Measurements from ENCODE around the gene GTF2E1. TPM values are rescaled to one million over a fixed set of nuclear protein-coding genes. Genes with fewer than 3 reads are reported as not detected.

The GTF2E1 gene
- total RNA-seq, 1 experiment from 2014 or later, result 22.2 TPM

DNA sequence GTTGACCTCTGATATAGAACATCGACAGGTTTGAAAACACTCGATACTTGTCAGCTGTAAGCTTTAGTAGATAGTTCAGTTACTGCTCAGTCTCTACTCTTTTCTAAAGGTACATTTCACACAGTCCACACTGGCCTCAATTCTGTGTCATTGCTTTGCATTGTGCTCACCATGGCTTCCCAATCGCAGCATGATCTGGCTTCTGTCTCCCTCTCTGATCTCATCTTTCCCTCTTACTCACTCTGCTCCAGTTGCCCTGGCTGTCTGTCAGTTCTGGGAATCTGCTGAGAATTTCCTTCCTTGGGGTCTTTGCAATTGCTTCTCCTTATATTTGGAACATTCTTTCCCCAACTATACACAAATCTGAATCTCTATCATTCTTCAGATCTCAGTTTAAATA lies 80.6 kb downstream of the GTF2E1 start:
- H4K20me1 ChIP-seq (ENCODE audit: insufficient read depth), result no peaks in the 10 kb centered on the region
- no peak overlapping the region for H3K27ac ChIP-seq
- H3K4me1 ChIP-seq (replicated peaks; ENCODE audit: insufficient read depth), result no peaks in the 10 kb centered on the region
- intact Hi-C loops (cut with micrococcal nuclease; ENCODE audit: unreplicated experiment), result no loop called here
- no peaks in the 10 kb centered on the region for H3K36me3 ChIP-seq (ENCODE audit: low read depth)
- H3K27me3 ChIP-seq (ENCODE audit: insufficient read depth, low read depth), result no peaks in the 10 kb centered on the region
- H3K9me3 ChIP-seq (ENCODE audit: insufficient read depth, low read depth), result no peaks in the 10 kb centered on the region
- H3K4me2 ChIP-seq, result no peak overlapping the region
- no peaks in the 10 kb centered on the region for H3K79me2 ChIP-seq (ENCODE audit: low read depth)
- no peak for TF ChIP-seq EZH2 (IDR thresholded peaks at IDR 0.05; ENCODE audit: low read depth)
- TF ChIP-seq, protein P1, sequence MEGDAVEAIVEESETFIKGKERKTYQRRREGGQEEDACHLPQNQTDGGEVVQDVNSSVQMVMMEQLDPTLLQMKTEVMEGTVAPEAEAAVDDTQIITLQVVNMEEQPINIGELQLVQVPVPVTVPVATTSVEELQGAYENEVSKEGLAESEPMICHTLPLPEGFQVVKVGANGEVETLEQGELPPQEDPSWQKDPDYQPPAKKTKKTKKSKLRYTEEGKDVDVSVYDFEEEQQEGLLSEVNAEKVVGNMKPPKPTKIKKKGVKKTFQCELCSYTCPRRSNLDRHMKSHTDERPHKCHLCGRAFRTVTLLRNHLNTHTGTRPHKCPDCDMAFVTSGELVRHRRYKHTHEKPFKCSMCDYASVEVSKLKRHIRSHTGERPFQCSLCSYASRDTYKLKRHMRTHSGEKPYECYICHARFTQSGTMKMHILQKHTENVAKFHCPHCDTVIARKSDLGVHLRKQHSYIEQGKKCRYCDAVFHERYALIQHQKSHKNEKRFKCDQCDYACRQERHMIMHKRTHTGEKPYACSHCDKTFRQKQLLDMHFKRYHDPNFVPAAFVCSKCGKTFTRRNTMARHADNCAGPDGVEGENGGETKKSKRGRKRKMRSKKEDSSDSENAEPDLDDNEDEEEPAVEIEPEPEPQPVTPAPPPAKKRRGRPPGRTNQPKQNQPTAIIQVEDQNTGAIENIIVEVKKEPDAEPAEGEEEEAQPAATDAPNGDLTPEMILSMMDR (conservative IDR thresholded peaks at IDR 0.05), result no peak
- H3K4me3 ChIP-seq, result no peak overlapping the region
- H3K9me2 ChIP-seq (ENCODE audit: insufficient read depth), result no peaks in the 10 kb centered on the region
- ChIA-PET POLR2A (ENCODE audit: unreplicated experiment) (no interaction called here), CTCF (no interaction called here)
- no peaks in the 10 kb centered on the region for H3F3A ChIP-seq (ENCODE audit: insufficient read depth, low read depth)
- BruUV-seq (replicated peaks), result no TSS peak
- no peak for DNase-seq
- no peak overlapping the region for H2AFZ ChIP-seq

DNA sequence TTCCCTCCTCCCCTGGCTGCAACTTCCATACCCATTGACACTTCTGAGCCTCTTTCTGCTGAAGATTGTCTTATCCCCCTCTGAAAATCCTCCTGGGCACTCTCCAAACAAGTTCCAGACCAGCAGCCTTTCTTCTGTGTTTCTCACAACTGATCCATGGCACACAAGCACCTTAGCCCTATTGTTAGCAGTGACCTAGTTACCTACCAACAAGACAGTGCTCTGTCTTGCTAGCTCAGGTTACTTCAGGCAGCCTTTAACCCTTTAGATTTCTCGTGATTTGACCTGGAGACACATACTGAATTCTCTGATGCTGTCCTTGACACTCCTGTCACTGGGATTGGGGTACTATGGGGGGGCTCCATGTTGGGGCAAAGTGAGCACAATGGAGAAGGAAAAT lies 82.1 kb downstream of the GTF2E1 start:
- no peak overlapping the region for H3K27ac ChIP-seq
- H3K9me3 ChIP-seq (ENCODE audit: insufficient read depth, low read depth), result no peaks in the 10 kb centered on the region
- ChIA-PET POLR2A (ENCODE audit: unreplicated experiment) (no interaction called here), CTCF (no interaction called here)
- BruUV-seq (replicated peaks), result no TSS peak
- no peaks in the 10 kb centered on the region for H3K4me1 ChIP-seq (replicated peaks; ENCODE audit: insufficient read depth)
- no peaks in the 10 kb centered on the region for H3K36me3 ChIP-seq (ENCODE audit: low read depth)
- DNase-seq, result no peak
- H3K27me3 ChIP-seq (ENCODE audit: insufficient read depth, low read depth), result no peaks in the 10 kb centered on the region
- H3F3A ChIP-seq (ENCODE audit: insufficient read depth, low read depth), result no peaks in the 10 kb centered on the region
- H3K4me3 ChIP-seq, result no peak overlapping the region
- H2AFZ ChIP-seq, result no peak overlapping the region
- no peaks in the 10 kb centered on the region for H3K9me2 ChIP-seq (ENCODE audit: insufficient read depth)
- intact Hi-C loops (cut with micrococcal nuclease; ENCODE audit: unreplicated experiment), result no loop called here
- H3K79me2 ChIP-seq (ENCODE audit: low read depth), result no peaks in the 10 kb centered on the region
- no peak for TF ChIP-seq EZH2 (IDR thresholded peaks at IDR 0.05; ENCODE audit: low read depth)
- TF ChIP-seq, protein P1 (conservative IDR thresholded peaks at IDR 0.05), result no peak
- H3K4me2 ChIP-seq, result no peak overlapping the region
- no peaks in the 10 kb centered on the region for H4K20me1 ChIP-seq (ENCODE audit: insufficient read depth)

- no peak overlapping the region for H3K27ac ChIP-seq
- ChIA-PET POLR2A (ENCODE audit: unreplicated experiment) (no interaction called here), CTCF (no interaction called here)
- no peak overlapping the region for H2AFZ ChIP-seq
- no peaks in the 10 kb centered on the region for H3K4me1 ChIP-seq (replicated peaks; ENCODE audit: insufficient read depth)
- H3F3A ChIP-seq (ENCODE audit: insufficient read depth, low read depth), result no peaks in the 10 kb centered on the region
- no peak overlapping the region for H3K4me3 ChIP-seq
- H3K9me2 ChIP-seq (ENCODE audit: insufficient read depth), result no peaks in the 10 kb centered on the region
- TF ChIP-seq EZH2 (IDR thresholded peaks at IDR 0.05; ENCODE audit: low read depth), result no peak
- TF ChIP-seq, protein P1 (conservative IDR thresholded peaks at IDR 0.05), result no peak
- no peak overlapping the region for H3K4me2 ChIP-seq
- DNase-seq, result no peak
- no peaks in the 10 kb centered on the region for H3K36me3 ChIP-seq (ENCODE audit: low read depth)
- no peaks in the 10 kb centered on the region for H3K9me3 ChIP-seq (ENCODE audit: insufficient read depth, low read depth)
- no peaks in the 10 kb centered on the region for H3K79me2 ChIP-seq (ENCODE audit: low read depth)
- no TSS peak for BruUV-seq (replicated peaks)
- no peaks in the 10 kb centered on the region for H3K27me3 ChIP-seq (ENCODE audit: insufficient read depth, low read depth)
- intact Hi-C loops (cut with micrococcal nuclease; ENCODE audit: unreplicated experiment), result no loop called here
- H4K20me1 ChIP-seq (ENCODE audit: insufficient read depth), result no peaks in the 10 kb centered on the region
These were observed 86.3 kb downstream of the GTF2E1 start for GRCh38 chr3:120828796-120829195.

All from PC-9 (cell line).